Keratinocyte (primary cell): ENCODE measurements around the gene CTNND2. TPM values are rescaled to one million over a fixed set of nuclear protein-coding genes. Genes with fewer than 3 reads are reported as not detected.

ENCODE experiments used
- DNase-seq: peaks from one replicate; pipeline ENCODE4 v3.0.0-alpha.2; 2011; ENCODE audit warnings: low read depth, missing footprints, low spot score
- FAIRE-seq: peaks from 2 replicates; lab custom pipeline; 2011; peaks lifted over from hg19 to GRCh38; lab: Jason Lieb, UNC
- H2AFZ ChIP-seq: 2 replicates; pipeline ENCODE4 v1.6.0; 2012; ENCODE audit warnings: low read length, control low read depth, inconsistent platforms; ENCODE audit not compliant: control insufficient read depth
- H3K27ac ChIP-seq: 2 replicates; pipeline ENCODE4 v1.5.1; 2011; ENCODE audit warnings: low read length; ENCODE audit not compliant: control insufficient read depth, insufficient read depth
- H3K27me3 ChIP-seq: 3 replicates; pipeline ENCODE4 v1.6.0; 2011; ENCODE audit warnings: low read length; ENCODE audit not compliant: control insufficient read depth, insufficient read depth; ENCODE audit errors: extremely low read depth
- H3K36me3 ChIP-seq, 2 experiments: 2 replicates in 1 of 2; 3 replicates in 1 of 2; pipeline ENCODE4 v1.5.1; 2011; ENCODE audit warnings: low read length in 2 of 2, mild to moderate bottlenecking in 1 of 2; ENCODE audit not compliant: control insufficient read depth in 2 of 2, insufficient read depth in 2 of 2; ENCODE audit errors: extremely low read depth in 1 of 2
- H3K4me1 ChIP-seq: 3 replicates; pipeline ENCODE4 v1.5.1; 2011; ENCODE audit warnings: low read length; ENCODE audit not compliant: control insufficient read depth, insufficient read depth; ENCODE audit errors: extremely low read depth
- H3K4me2 ChIP-seq: 3 replicates; pipeline ENCODE4 v1.6.0; 2011; ENCODE audit warnings: low read depth, low read length; ENCODE audit not compliant: control insufficient read depth, insufficient read depth; ENCODE audit errors: extremely low read depth
- H3K4me3 ChIP-seq, 3 experiments: fragments of 200-600 bp in 1 of 3; sonication (generic) in 1 of 3; 2 replicates in 2 of 3; 3 replicates in 1 of 3; pipeline ENCODE4 v1.5.1; 2011 to 2016; ENCODE audit warnings: low read length in 3 of 3, mild to moderate bottlenecking in 3 of 3, control low read depth in 2 of 3, inconsistent platforms in 1 of 3, low read depth in 1 of 3, mixed read lengths in 1 of 3, mixed run types in 1 of 3, moderate library complexity in 1 of 3; ENCODE audit not compliant: control insufficient read depth in 2 of 3, insufficient read depth in 2 of 3; ENCODE audit errors: extremely low read depth in 1 of 3
- H3K79me2 ChIP-seq: 2 replicates; pipeline ENCODE4 v1.6.0; 2012; ENCODE audit warnings: low read length; ENCODE audit not compliant: control insufficient read depth, insufficient read depth
- H3K9ac ChIP-seq: 3 replicates; pipeline ENCODE4 v1.6.0; 2011; ENCODE audit warnings: low read length; ENCODE audit not compliant: control insufficient read depth, insufficient read depth; ENCODE audit errors: extremely low read depth
- H3K9me1 ChIP-seq: 3 replicates; pipeline ENCODE4 v1.6.0; 2011; ENCODE audit warnings: low read length; ENCODE audit not compliant: control insufficient read depth, insufficient read depth; ENCODE audit errors: extremely low read depth
- H3K9me3 ChIP-seq: 2 replicates; pipeline ENCODE4 v1.5.1; 2012; ENCODE audit warnings: low read depth, low read length; ENCODE audit not compliant: control insufficient read depth
- H4K20me1 ChIP-seq: 3 replicates; pipeline ENCODE4 v1.6.0; 2011; ENCODE audit warnings: low read length; ENCODE audit not compliant: control insufficient read depth, insufficient read depth; ENCODE audit errors: extremely low read depth
- EZH2 ChIP-seq: IDR thresholded peaks from one replicate; pipeline ENCODE4 v1.6.1; 2012; ENCODE audit warnings: inconsistent platforms, mild to moderate bottlenecking, low read length, moderate library complexity
- dilution Hi-C: fragments of 300-500 bp; cut with MboI; formaldehyde crosslinking; loops from one replicate; pipeline ENCODE4 v1.7.0; 2020; ENCODE audit warnings: low sequenced_read_pairs; ENCODE audit not compliant: extremely low pct_ligation_motif_present
- polyA plus RNA-seq, 5 experiments: library from polyadenylated mRNA; depleted of rRNA in 3 of 5; stranded (reverse) in 3 of 5; stranded (forward) in 1 of 5; unstranded in 1 of 5; fragments of >200 nt; gene quantifications; 1 replicate in 1 of 5; 2 replicates in 3 of 5; 3 replicates in 1 of 5; pipeline versions ENCODE4 v1.2.1 to v1.2.3, GENCODE V29; 2011 to 2012; ENCODE audit warnings: missing spikeins in 2 of 5, low read depth in 1 of 5, low replicate concordance in 1 of 5
- TF ChIP-seq, protein P1 (sequence below), 3 experiments: IDR thresholded peaks in 1 of 3; conservative IDR thresholded peaks in 1 of 3; optimal IDR thresholded peaks in 1 of 3; 2 replicates in 2 of 3; 3 replicates in 1 of 3; pipeline versions ENCODE3 to v1.5.1; 2011; ENCODE audit warnings: low read length in 3 of 3, mild to moderate bottlenecking in 3 of 3, moderate library complexity in 2 of 3, control low read depth in 1 of 3, inconsistent platforms in 1 of 3; ENCODE audit not compliant: insufficient read depth in 2 of 3; ENCODE audit errors: extremely low read depth in 1 of 3

CTNND2 gene
- polyA plus RNA-seq, 1 donor (not counting 4 experiments of a cell fraction or from before 2014, with no cell fraction given) = not detected

DNA sequence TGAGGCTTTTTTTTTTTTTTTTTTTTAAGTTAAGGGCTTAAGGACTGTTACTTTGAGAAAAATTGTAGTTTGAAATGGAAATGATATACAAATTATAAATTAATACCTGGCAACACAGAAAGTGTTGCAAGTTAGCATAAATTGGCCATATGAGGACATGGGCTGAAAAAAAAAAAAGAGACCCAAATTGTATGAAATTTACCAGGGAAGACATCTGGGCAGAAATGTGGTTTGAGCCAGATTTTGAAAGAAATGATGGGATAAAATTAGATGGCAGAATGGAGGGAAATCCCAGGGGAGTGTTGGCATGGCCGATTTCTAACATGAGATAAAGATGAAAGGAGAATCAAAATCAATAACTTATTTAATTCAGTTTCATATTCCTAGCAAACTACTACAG is 472.1 kb downstream of the CTNND2 start:
- no peak overlapping the region for H3K4me2 ChIP-seq
- no peaks in the 10 kb centered on the region for H3K36me3 ChIP-seq
- H3K9me1 ChIP-seq = no peaks in the 10 kb centered on the region
- no peaks in the 10 kb centered on the region for H3K9me3 ChIP-seq
- FAIRE-seq (no peak), DNase-seq (no peak)
- H3K27ac ChIP-seq = no peak overlapping the region
- no peak overlapping the region for H2AFZ ChIP-seq
- no peaks in the 10 kb centered on the region for H3K27me3 ChIP-seq
- H3K4me3 ChIP-seq = no peak overlapping the region
- H4K20me1 ChIP-seq = no peaks in the 10 kb centered on the region
- dilution Hi-C loops = no loop called here
- TF ChIP-seq EZH2 = no peak
- TF ChIP-seq, protein P1, sequence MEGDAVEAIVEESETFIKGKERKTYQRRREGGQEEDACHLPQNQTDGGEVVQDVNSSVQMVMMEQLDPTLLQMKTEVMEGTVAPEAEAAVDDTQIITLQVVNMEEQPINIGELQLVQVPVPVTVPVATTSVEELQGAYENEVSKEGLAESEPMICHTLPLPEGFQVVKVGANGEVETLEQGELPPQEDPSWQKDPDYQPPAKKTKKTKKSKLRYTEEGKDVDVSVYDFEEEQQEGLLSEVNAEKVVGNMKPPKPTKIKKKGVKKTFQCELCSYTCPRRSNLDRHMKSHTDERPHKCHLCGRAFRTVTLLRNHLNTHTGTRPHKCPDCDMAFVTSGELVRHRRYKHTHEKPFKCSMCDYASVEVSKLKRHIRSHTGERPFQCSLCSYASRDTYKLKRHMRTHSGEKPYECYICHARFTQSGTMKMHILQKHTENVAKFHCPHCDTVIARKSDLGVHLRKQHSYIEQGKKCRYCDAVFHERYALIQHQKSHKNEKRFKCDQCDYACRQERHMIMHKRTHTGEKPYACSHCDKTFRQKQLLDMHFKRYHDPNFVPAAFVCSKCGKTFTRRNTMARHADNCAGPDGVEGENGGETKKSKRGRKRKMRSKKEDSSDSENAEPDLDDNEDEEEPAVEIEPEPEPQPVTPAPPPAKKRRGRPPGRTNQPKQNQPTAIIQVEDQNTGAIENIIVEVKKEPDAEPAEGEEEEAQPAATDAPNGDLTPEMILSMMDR (optimal IDR thresholded peaks at IDR 0.05 in 1 of 3, IDR thresholded peaks at IDR 0.05 in 1 of 3, conservative IDR thresholded peaks at IDR 0.05 in 1 of 3; ENCODE audit: extremely low read depth in 1 of 3, insufficient read depth in 2 of 3, low read length in 3 of 3) = no peak
- no peaks in the 10 kb centered on the region for H3K79me2 ChIP-seq
- no peaks in the 10 kb centered on the region for H3K4me1 ChIP-seq
- no peak overlapping the region for H3K9ac ChIP-seq

DNA sequence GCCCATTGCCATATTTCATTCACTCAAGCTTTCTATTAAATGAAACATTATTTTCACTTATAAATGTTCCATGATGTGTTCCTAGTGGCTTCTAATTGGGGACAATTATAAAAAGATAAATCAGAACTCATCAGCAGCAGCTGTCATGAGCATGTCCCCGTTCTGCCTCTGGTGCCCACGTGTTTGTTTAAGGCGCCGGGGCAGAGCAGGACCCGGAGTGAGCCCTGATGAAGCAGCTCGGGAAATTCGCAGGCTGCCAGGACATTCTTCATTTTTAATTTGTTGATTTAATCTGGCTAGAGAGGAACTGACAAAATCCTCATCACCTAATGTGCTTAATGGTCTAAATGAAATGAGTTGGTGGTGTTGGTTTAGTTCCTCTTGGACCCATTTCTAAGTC is 475.0 kb downstream of the CTNND2 start:
- Histone ChIP-seq H3K4me1 (no peaks in the 10 kb centered on the region), H3K79me2 (no peaks in the 10 kb centered on the region), H2AFZ (no peak overlapping the region), H3K9ac (no peak overlapping the region), H3K9me3 (no peaks in the 10 kb centered on the region), H3K4me2 (no peak overlapping the region), H4K20me1 (no peaks in the 10 kb centered on the region), H3K27ac (no peak overlapping the region), H3K4me3 (no peak overlapping the region), H3K36me3 (no peaks in the 10 kb centered on the region), H3K9me1 (no peaks in the 10 kb centered on the region), H3K27me3 (no peaks in the 10 kb centered on the region)
- no peak for TF ChIP-seq EZH2
- TF ChIP-seq, protein P1 (optimal IDR thresholded peaks at IDR 0.05 in 1 of 3, IDR thresholded peaks at IDR 0.05 in 1 of 3, conservative IDR thresholded peaks at IDR 0.05 in 1 of 3; ENCODE audit: extremely low read depth in 1 of 3, insufficient read depth in 2 of 3, low read length in 3 of 3) = no peak
- FAIRE-seq (no peak), DNase-seq (no peak)
- dilution Hi-C loops = no loop called here
